Osteoblast (primary cell): ENCODE data around the gene SNX27. TPM values are rescaled to one million over a fixed set of nuclear protein-coding genes. Genes with fewer than 3 reads are reported as not detected.
"Not testable (repeated sequence)": the region's sequence is repeated elsewhere in the genome, so short reads cannot be mapped to it uniquely, and the experiment has no call there.

Experiments
- DNase-seq: peaks from one replicate; pipeline ENCODE4 v3.0.0; 2011; ENCODE audit warnings: low spot score, mixed read lengths; ENCODE audit not compliant: insufficient read length; ENCODE audit errors: missing footprints
- H2AFZ ChIP-seq: 2 replicates; pipeline ENCODE4 v1.6.0; 2011; ENCODE audit warnings: mild to moderate bottlenecking, low read length
- H3K27ac ChIP-seq: 2 replicates; pipeline ENCODE4 v1.5.1; 2011; ENCODE audit warnings: mild to moderate bottlenecking, low read depth, low read length, moderate library complexity
- H3K27me3 ChIP-seq: 2 replicates; pipeline ENCODE4 v1.6.0; 2012; ENCODE audit warnings: mild to moderate bottlenecking, control low read depth, inconsistent platforms, low read length, moderate library complexity; ENCODE audit not compliant: insufficient read depth
- H3K36me3 ChIP-seq: 2 replicates; pipeline ENCODE4 v1.5.1; 2011; ENCODE audit warnings: mild to moderate bottlenecking, low read length, control low read depth, moderate library complexity; ENCODE audit not compliant: insufficient read depth
- H3K4me1 ChIP-seq: 2 replicates; pipeline ENCODE4 v1.5.1; 2011; ENCODE audit warnings: mild to moderate bottlenecking, low read length, control low read depth, moderate library complexity; ENCODE audit not compliant: insufficient read depth
- H3K4me2 ChIP-seq: 2 replicates; pipeline ENCODE4 v1.6.0; 2011; ENCODE audit warnings: mild to moderate bottlenecking, low read length; ENCODE audit not compliant: insufficient read depth
- H3K4me3 ChIP-seq: fragments of 200-600 bp; sonication (generic); 3 replicates; pipeline ENCODE4 v1.5.1; 2012; ENCODE audit warnings: mild to moderate bottlenecking, low read length, inconsistent platforms; ENCODE audit not compliant: insufficient read depth
- H3K79me2 ChIP-seq: 2 replicates; pipeline ENCODE4 v1.6.0; 2012; ENCODE audit warnings: mild to moderate bottlenecking, low read length, control low read depth, inconsistent platforms; ENCODE audit not compliant: insufficient read depth
- H3K9me3 ChIP-seq: 2 replicates; pipeline ENCODE4 v1.5.1; 2011; ENCODE audit warnings: low read depth, low read length, control low read depth
- H4K20me1 ChIP-seq: 2 replicates; pipeline ENCODE4 v1.6.0; 2012; ENCODE audit warnings: mild to moderate bottlenecking, low read length, control low read depth; ENCODE audit not compliant: insufficient read depth
- CTCF ChIP-seq: IDR thresholded peaks from 2 replicates; pipeline ENCODE4 v1.5.1; 2011; ENCODE audit warnings: mild to moderate bottlenecking, low read depth, low read length, moderate library complexity; ENCODE audit errors: extremely low read depth
- total RNA-seq: library from RNA; depleted of rRNA; stranded (reverse); fragments of >200 nt; gene quantifications from 2 replicates; pipeline ENCODE4 v1.2.3, GENCODE V29; 2012

The SNX27 gene
- total RNA-seq, 1 donor = 23.5 TPM

- TF ChIP-seq CTCF = no peak
- Histone ChIP-seq H3K27ac (no peak overlapping the region), H3K9me3 (no peaks in the 10 kb centered on the region)
Observed at GRCh38 chr1:151673407-151673806, 61.6 kb downstream of the SNX27 start.

GRCh38 chr1:151680391-151680790, 68.5 kb downstream of the SNX27 start:
- no peaks in the 10 kb centered on the region for H3K79me2 ChIP-seq
- H3K9me3 ChIP-seq = no peaks in the 10 kb centered on the region
- no peak for TF ChIP-seq CTCF
- DNase-seq = no peak
- no peaks in the 10 kb centered on the region for H3K27me3 ChIP-seq
- peak overlapping the region; percentile 58 for H3K27ac ChIP-seq
- peak overlapping the region; percentile 71 for H3K4me2 ChIP-seq
- peak overlapping the region; percentile 39 for H3K4me3 ChIP-seq
- H3K4me1 ChIP-seq = peaks cover 13% of the 10 kb centered on the region
- H4K20me1 ChIP-seq = no peaks in the 10 kb centered on the region
- no peak overlapping the region for H2AFZ ChIP-seq
- H3K36me3 ChIP-seq = peaks cover 3% of the 10 kb centered on the region

More at GRCh38 chr1:151673407-151673806, 61.6 kb downstream of the SNX27 start:
- no peak overlapping the region for H2AFZ ChIP-seq
- H4K20me1 ChIP-seq = no peaks in the 10 kb centered on the region
- DNase-seq = no peak
- no peaks in the 10 kb centered on the region for H3K4me1 ChIP-seq
- H3K4me3 ChIP-seq = no peak overlapping the region
- H3K79me2 ChIP-seq = no peaks in the 10 kb centered on the region
- peaks cover 8% of the 10 kb centered on the region for H3K36me3 ChIP-seq
- H3K4me2 ChIP-seq = no peak overlapping the region
- no peaks in the 10 kb centered on the region for H3K27me3 ChIP-seq

DNA sequence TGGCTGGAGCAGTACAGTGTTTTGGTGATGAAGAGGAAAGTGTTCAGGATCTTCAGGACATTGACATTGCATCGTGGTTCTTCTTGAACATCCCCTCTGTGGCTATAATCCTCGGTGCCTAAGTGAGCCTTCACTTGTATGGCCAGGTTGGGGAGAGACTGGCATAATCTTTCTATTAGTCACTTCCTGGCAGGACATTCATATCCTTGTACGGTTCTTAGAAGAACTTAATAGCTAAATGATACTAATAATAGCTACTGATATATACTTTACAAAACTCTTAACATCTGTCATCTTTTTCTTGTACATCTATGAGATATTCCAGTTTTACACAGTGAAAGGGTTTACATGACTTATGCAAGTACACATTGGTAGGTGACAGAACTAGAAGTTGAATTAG, 69.0 kb downstream of the SNX27 start:
- no peaks in the 10 kb centered on the region for H3K79me2 ChIP-seq
- H3K36me3 ChIP-seq = peaks cover 3% of the 10 kb centered on the region
- H3K9me3 ChIP-seq = no peaks in the 10 kb centered on the region
- DNase-seq = peak; percentile 76
- peaks cover 13% of the 10 kb centered on the region for H3K4me1 ChIP-seq
- TF ChIP-seq CTCF = no peak
- H3K4me2 ChIP-seq = peak overlapping the region; percentile 71
- no peak overlapping the region for H2AFZ ChIP-seq
- H4K20me1 ChIP-seq = no peaks in the 10 kb centered on the region
- H3K27ac ChIP-seq = peak overlapping the region; percentile 58
- H3K27me3 ChIP-seq = no peaks in the 10 kb centered on the region
- peak overlapping the region; percentile 39 for H3K4me3 ChIP-seq

GRCh38 chr1:151681923-151682322, 70.1 kb downstream of the SNX27 start:
- no peak for TF ChIP-seq CTCF
- no peaks in the 10 kb centered on the region for H3K9me3 ChIP-seq
- no peak overlapping the region for H3K4me3 ChIP-seq
- no peaks in the 10 kb centered on the region for H3K79me2 ChIP-seq
- no peaks in the 10 kb centered on the region for H4K20me1 ChIP-seq
- peaks cover 3% of the 10 kb centered on the region for H3K36me3 ChIP-seq
- H3K4me2 ChIP-seq = no peak overlapping the region
- no peaks in the 10 kb centered on the region for H3K27me3 ChIP-seq
- no peak for DNase-seq
- H2AFZ ChIP-seq = no peak overlapping the region
- peaks cover 13% of the 10 kb centered on the region for H3K4me1 ChIP-seq
- no peak overlapping the region for H3K27ac ChIP-seq

DNA sequence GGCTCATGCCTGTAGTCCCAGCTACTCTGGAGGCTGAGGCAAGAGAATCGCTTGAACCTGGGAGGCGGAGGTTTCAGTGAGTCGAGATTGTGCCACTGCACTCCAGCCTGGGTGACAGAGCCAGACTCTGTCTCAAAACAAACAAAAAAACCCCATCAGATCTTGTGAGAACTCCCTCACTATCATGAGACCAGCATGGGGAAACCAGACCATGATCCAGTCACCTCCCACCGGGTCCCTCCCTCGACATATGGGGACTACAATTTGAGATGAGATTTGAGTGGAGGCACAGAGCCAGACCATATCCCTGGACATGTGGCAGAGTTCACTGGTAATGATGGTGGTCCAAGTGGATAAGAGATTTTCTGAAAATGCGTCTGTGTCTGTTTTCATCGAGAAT, 71.1 kb downstream of the SNX27 start:
- H3K4me2 ChIP-seq, H2AFZ ChIP-seq, H4K20me1 ChIP-seq, H3K79me2 ChIP-seq, H3K27ac ChIP-seq, H3K9me3 ChIP-seq, H3K27me3 ChIP-seq, H3K4me3 ChIP-seq, DNase-seq, H3K36me3 ChIP-seq: not testable (repeated sequence)
- H3K4me1 ChIP-seq = peaks cover 13% of the 10 kb centered on the region
